Measurements from ENCODE around the gene ITPR2.
"Not testable (repeated sequence)": the region's sequence is repeated elsewhere in the genome, so short reads cannot be mapped to it uniquely, and the experiment has no call there.

ITPR2 gene

DNA sequence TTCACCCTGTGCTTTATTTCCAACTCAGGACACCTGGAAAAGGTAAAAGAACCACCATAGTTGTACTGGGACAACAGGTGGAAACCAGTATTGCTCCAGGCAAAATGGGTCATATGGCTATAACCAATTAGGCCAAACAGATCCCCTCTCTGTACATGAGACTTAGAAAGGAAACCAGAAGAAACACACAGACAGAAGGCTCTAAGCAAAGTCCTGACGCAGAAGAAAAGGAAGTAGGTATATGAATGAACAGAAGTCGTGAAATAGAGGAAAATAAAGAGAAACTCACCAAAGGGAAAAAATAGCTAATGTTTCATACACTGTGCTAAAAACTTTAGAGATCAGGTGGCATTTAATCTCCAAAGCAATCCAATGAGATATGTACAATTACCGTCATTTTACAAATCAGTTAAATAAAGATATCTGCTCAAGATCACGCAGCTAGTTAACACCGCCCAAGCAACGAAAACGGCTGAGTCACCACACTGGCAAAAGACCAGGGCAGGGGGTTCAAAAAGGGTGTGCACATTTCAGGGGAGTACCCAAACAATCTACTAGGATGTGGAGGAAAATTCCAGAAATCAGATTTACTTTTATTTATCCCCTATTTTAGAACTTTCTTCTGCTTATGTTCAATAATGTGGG lies 82.3 kb downstream of the ITPR2 start:
- DNase-seq = no peak

- DNase-seq = no peak
Measured at GRCh38 chr12:26749781-26750180, 83.2 kb downstream of the ITPR2 start.

DNA sequence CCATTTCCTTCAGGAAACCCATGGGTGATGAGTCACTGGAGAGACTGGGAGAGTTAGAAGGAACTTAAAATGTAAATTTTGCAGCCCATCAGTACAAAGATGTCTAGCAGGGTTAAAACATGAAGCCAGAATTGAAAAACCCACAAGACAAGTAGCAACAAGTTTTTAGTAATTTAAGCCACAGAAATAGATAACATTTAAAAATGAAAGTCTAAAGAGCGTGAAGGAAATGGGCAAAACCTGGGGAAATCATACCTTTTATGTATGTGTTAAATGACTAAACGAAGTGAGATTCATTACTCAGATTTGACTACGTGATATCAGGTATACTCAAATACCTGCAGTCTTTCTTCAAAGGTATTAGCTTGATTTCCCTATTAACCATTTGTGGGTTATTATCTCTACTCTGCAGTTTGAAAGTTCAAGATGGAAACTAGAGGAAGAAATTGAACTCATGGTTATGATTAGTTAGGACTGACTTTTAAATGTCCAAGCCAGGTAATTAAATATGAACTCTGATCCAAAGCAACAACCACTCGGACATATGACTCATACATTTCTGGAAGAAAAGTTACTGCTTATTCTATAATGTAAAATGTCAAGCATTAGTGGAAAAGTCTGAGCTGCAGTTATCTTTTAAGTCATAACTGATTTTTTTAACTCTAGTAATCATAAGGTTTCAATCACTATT lies 84.1 kb downstream of the ITPR2 start:
- no peak for DNase-seq

GRCh38 chr12:26748412-26748740 lies 84.6 kb downstream of the ITPR2 start:
- DNase-seq = no peak

GRCh38 chr12:26746121-26746714 lies 86.8 kb downstream of the ITPR2 start:
- DNase-seq = no peak

- no peak for DNase-seq
Measured at GRCh38 chr12:26744697-26745440, 88.1 kb downstream of the ITPR2 start.

- no peak for DNase-seq
Measured at GRCh38 chr12:26744042-26744626, 88.9 kb downstream of the ITPR2 start.

DNA sequence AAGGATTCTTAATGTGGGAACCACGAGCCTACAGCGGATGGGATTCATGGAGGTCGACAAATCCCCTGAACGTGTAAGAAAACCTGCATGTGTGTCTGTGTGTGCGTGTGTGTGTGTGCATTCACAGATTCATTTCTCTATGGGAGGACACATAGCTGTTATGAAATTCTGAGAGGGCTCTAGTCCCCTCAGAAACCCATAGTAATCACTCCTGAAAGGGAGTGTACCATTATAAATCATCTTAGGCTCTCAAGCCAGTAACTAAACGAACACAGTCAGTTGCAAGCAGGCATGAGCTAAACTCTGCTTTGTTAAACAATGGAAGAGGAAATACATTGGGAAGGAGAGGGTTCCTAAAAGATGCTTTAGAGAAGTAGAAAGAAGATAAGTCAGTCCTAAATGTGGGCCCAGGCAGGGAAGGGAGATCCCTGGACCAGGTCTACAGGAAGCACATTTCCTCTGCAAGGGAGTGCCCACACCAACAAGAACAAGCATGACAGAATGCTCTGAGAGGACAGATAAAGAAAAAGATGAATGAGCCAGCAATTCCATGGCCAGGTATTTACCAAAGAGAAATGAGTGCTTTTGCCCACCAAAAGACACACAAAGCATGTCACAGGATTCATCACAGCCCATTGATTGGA lies 91.3 kb downstream of the ITPR2 start:
- no peak for DNase-seq

DNA sequence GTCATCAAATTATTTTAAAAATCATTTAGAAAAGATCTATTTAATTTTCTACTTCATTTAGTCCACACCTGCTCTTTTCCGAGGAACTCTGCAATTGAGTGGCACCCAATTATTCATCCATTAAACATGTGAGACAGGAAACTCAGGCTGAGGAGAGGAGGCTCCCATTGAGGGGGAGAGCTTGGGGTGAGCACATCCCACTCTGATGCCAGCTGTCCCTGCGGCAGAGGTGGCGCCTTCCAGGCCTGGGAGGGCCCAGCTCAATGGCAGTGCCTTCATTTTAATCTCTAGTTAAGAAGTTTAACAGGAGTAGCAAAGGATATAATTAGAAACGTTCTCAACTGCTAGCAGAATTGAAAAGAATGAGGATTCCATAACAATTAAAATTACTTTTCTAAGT lies 92.0 kb downstream of the ITPR2 start:
- DNase-seq = no peak

- DNase-seq = no peak
Measured at GRCh38 chr12:26740348-26740747, 92.6 kb downstream of the ITPR2 start.

DNA sequence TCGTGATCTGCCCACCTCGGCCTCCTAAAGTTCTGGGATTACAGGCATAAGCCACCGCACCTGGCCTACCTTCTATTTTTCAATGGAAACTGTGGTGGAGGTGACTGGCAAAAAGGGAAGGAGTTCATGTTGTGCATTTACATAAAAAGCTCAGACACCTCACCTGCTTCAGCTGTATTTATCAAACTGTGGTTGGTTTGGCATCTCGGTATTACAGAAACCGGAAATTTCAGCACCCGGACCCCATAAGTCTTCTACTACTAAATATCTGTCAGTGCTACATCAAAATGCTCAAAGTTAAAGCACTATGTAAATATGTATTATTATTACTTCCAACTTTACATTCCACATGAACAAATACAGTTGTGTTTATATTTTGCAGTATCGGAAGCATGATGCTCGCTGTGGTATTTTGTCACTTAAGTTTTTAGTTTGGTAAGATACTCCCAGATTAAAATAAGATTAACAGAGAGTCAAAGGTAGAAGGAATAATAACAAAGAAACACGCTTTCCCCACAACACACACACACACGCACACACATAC lies 95.4 kb downstream of the ITPR2 start:
- DNase-seq = no peak

GRCh38 chr12:26736563-26737486 lies 96.2 kb downstream of the ITPR2 start:
- no peak for DNase-seq

GRCh38 chr12:26735249-26735639 lies 97.8 kb downstream of the ITPR2 start:
- no peak for DNase-seq

DNA sequence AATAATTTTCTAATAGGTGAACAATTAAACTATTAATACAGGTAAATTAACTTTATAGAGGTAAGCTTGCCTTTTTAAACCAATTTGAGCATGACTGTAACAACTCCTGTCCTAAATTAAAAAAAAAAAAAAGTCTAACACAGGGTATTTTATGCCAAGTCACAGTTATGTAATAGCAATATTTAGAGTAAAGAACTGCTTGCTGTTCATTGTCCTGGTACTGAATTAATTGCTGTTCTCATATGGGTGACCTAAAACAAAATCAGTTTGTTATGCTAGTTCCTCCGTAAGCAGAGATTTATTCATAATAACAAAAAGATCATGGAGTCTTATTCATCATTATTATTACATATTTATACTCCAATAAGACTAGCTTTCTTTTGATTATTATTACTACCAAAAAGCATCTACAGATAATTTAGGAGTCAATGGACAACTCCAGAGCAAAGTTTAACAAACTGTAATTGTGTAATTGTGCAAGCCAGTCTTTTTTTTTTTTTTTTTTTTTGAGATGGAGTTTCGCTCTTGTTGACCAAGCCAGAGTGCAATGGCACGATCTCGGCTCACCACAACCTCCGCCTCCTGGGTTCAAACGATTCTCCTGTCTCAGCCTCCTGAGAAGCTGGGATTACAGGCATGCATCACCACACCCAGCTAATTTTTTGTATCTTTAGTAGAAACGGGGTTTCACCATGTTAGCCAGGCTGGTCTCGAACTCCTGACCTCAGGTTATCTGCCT lies 98.3 kb downstream of the ITPR2 start:
- no peak for DNase-seq

GRCh38 chr12:26732005-26732908 lies 100.7 kb downstream of the ITPR2 start:
- DNase-seq = no peak

- DNase-seq = no peak
Measured at GRCh38 chr12:26730481-26731350, 102.3 kb downstream of the ITPR2 start.

GRCh38 chr12:26729137-26729671 lies 103.8 kb downstream of the ITPR2 start:
- DNase-seq = not testable (repeated sequence)

Data from effector CD4-positive, alpha-beta T cell (primary cell).